ENCODE results near the gene MFAP4. TPM values are rescaled to one million over a fixed set of nuclear protein-coding genes. Genes with fewer than 3 reads are reported as not detected.
A peak's percentile ranks its signal among the peaks of the same experiment; 100 is the strongest.

Gene MFAP4
- total and polyA plus RNA-seq, 2 experiments from 2014 or later = 360 to 739 TPM

DNA sequence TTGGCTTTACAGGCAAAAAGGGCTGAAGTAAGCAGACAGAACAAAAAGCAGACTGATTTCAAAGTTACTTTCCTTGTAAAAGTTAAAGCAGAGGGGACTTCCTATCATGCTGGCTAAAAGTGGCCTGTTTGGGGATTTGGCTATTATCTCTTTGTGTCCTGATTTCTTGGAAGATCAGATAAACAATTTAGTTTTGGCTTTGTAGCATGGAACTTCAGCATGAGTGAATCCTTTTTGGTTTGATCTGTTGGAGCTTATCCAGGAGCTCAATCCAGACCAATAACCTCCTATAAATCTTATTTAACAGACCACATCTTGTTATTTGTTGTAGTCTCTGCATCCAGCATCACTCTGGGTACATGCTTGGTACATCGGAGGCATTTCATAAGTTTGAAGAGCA lies 15.2 kb upstream of the MFAP4 start:
- WGBS (ENCODE audit: low lambda C conversion rate, missing lambda C conversion rate) = 42% methylated on average over 1 of the region's 1 CpG
- H3K4me3 ChIP-seq = no peak overlapping the region
- no peak overlapping the region for H2AFZ ChIP-seq
- no peaks in the 10 kb centered on the region for H4K20me1 ChIP-seq (ENCODE audit: insufficient read depth, poor library complexity, severe bottlenecking)
- H3K9me2 ChIP-seq (replicated peaks; ENCODE audit: insufficient read depth) = no peaks in the 10 kb centered on the region
- H3K9me3 ChIP-seq (ENCODE audit: low read depth) = no peaks in the 10 kb centered on the region
- no peaks in the 10 kb centered on the region for H3K27me3 ChIP-seq
- no peak for DNase-seq (ENCODE audit: low spot score)
- TF ChIP-seq, protein P1, sequence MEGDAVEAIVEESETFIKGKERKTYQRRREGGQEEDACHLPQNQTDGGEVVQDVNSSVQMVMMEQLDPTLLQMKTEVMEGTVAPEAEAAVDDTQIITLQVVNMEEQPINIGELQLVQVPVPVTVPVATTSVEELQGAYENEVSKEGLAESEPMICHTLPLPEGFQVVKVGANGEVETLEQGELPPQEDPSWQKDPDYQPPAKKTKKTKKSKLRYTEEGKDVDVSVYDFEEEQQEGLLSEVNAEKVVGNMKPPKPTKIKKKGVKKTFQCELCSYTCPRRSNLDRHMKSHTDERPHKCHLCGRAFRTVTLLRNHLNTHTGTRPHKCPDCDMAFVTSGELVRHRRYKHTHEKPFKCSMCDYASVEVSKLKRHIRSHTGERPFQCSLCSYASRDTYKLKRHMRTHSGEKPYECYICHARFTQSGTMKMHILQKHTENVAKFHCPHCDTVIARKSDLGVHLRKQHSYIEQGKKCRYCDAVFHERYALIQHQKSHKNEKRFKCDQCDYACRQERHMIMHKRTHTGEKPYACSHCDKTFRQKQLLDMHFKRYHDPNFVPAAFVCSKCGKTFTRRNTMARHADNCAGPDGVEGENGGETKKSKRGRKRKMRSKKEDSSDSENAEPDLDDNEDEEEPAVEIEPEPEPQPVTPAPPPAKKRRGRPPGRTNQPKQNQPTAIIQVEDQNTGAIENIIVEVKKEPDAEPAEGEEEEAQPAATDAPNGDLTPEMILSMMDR (IDR thresholded peaks at IDR 0.05; ENCODE audit: poor library complexity) = no peak
- no peak for TF ChIP-seq EZH2 (IDR thresholded peaks at IDR 0.05; ENCODE audit: borderline replicate concordance)
- TF ChIP-seq EZH2phosphoT487 (IDR thresholded peaks at IDR 0.05; ENCODE audit: low read depth, severe bottlenecking, unreplicated experiment) = no peak
- H3K27ac ChIP-seq = peak overlapping the region; percentile 31
- H3K36me3 ChIP-seq (replicated peaks; ENCODE audit: insufficient read depth, low read depth) = no peaks in the 10 kb centered on the region
- H3K79me2 ChIP-seq = no peaks in the 10 kb centered on the region
- H3K4me2 ChIP-seq = no peak overlapping the region
- peaks cover 21% of the 10 kb centered on the region for H3K4me1 ChIP-seq (ENCODE audit: insufficient read depth)

DNA sequence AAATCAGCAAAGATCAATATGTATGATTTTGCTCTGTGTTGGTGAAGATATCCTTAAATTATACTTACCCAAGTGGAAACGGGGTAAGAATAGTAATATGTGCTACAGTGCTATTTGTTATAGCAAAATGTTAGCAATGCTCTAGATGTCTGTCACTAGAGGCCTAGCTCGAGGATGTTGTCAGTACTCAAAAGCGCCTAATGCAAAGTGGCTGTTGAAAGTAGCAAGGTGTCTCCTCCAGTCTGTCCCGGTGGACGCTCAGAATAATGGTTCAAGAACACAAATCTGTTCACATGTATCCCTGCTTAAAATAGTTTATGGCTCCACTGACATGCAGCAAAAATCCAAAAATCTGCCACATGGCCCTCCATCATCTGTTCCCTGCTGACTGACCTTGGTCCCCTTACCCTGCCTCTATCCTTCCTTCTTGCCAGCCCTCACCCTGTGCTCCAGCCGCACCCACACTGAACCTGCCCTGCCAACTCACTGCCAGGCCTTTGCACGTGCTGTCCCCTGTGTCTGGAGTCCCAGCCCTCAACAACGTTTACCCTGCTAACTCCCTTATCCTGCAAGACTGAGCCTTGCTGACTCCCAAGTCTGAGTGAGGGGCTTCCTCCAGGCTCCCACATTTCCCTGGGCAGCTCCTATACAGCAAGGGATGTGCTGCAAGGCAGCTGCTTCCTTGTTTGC lies 14.5 kb upstream of the MFAP4 start:
- H3K79me2 ChIP-seq = no peaks in the 10 kb centered on the region
- TF ChIP-seq, protein P1 (IDR thresholded peaks at IDR 0.05; ENCODE audit: poor library complexity) = no peak
- TF ChIP-seq EZH2 (IDR thresholded peaks at IDR 0.05; ENCODE audit: borderline replicate concordance) = no peak
- TF ChIP-seq EZH2phosphoT487 (IDR thresholded peaks at IDR 0.05; ENCODE audit: low read depth, severe bottlenecking, unreplicated experiment) = no peak
- H3K36me3 ChIP-seq (replicated peaks; ENCODE audit: insufficient read depth, low read depth) = no peaks in the 10 kb centered on the region
- DNase-seq (ENCODE audit: low spot score) = no peak
- H4K20me1 ChIP-seq (ENCODE audit: insufficient read depth, poor library complexity, severe bottlenecking) = no peaks in the 10 kb centered on the region
- H3K4me3 ChIP-seq = no peak overlapping the region
- no peak overlapping the region for H3K4me2 ChIP-seq
- peak overlapping the region; percentile 31 for H3K27ac ChIP-seq
- H2AFZ ChIP-seq = no peak overlapping the region
- no peaks in the 10 kb centered on the region for H3K9me2 ChIP-seq (replicated peaks; ENCODE audit: insufficient read depth)
- H3K4me1 ChIP-seq (ENCODE audit: insufficient read depth) = peaks cover 21% of the 10 kb centered on the region
- no peaks in the 10 kb centered on the region for H3K27me3 ChIP-seq
- H3K9me3 ChIP-seq (ENCODE audit: low read depth) = no peaks in the 10 kb centered on the region
- WGBS (ENCODE audit: low lambda C conversion rate, missing lambda C conversion rate) = 71% methylated on average over 8 of the region's 8 CpGs

DNA sequence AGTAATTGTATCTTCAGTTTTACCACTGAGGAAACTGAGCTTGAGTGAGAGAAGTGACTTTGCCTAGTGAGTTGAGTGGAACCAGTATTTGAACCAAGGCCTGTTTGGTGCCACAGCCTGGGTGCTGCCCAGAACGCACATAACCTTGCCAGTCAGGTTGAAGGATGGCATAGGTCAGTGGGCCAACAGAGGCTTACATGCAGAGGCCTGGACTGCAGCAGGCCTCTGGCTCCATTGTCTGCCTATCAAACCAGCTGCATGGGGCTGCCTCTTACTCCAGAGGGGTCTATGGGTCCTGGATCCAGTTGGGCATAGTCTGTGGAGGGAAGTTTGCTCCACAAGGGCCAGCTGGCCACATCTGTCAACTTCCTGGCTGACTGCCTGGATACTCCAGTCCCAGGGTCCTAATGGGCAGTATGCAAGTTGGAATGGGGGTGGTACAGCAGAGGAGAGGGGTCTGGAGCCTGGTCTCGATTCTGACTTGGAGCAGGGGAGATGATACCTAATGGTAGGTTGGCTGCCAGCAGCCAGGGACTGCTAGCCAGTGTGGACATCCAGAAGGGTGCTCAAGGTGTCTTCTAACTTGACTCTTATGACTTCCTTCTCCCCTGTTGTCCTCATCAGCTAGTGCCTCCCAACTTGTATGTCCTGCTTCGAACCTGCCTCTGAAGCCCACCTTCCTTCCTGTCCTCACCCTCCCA lies 12.9 kb upstream of the MFAP4 start:
- TF ChIP-seq EZH2 (IDR thresholded peaks at IDR 0.05; ENCODE audit: borderline replicate concordance) (no peak), EZH2phosphoT487 (IDR thresholded peaks at IDR 0.05; ENCODE audit: low read depth, severe bottlenecking, unreplicated experiment) (no peak)
- TF ChIP-seq, protein P1 (IDR thresholded peaks at IDR 0.05; ENCODE audit: poor library complexity) = no peak
- peaks cover 21% of the 10 kb centered on the region for H3K4me1 ChIP-seq (ENCODE audit: insufficient read depth)
- H3K27me3 ChIP-seq = no peaks in the 10 kb centered on the region
- DNase-seq (ENCODE audit: low spot score) = no peak
- no peak overlapping the region for H3K4me3 ChIP-seq
- no peak overlapping the region for H3K27ac ChIP-seq
- H2AFZ ChIP-seq = no peak overlapping the region
- H4K20me1 ChIP-seq (ENCODE audit: insufficient read depth, poor library complexity, severe bottlenecking) = no peaks in the 10 kb centered on the region
- no peaks in the 10 kb centered on the region for H3K9me2 ChIP-seq (replicated peaks; ENCODE audit: insufficient read depth)
- H3K9me3 ChIP-seq (ENCODE audit: low read depth) = no peaks in the 10 kb centered on the region
- 100% methylated on average over 3 of the region's 3 CpGs for WGBS (ENCODE audit: low lambda C conversion rate, missing lambda C conversion rate)
- no peaks in the 10 kb centered on the region for H3K36me3 ChIP-seq (replicated peaks; ENCODE audit: insufficient read depth, low read depth)
- H3K4me2 ChIP-seq = no peak overlapping the region
- H3K79me2 ChIP-seq = no peaks in the 10 kb centered on the region
